SU-DHL-6 (cell line): ENCODE data around the gene LHPP.

Experiments
- CTCF ChIP-seq: fragments of 200-600 bp; sonication (generic); IDR thresholded peaks from one replicate; pipeline ENCODE4 v1.5.1; 2017; ENCODE audit warnings: antibody characterized with exemption, mild to moderate bottlenecking, low read length, moderate library complexity; ENCODE audit not compliant: insufficient read depth, poor library complexity, severe bottlenecking
- EZH2phosphoT487 ChIP-seq: fragments of 200-600 bp; sonication (generic), shearing (Covaris generic); conservative IDR thresholded peaks from 2 replicates; pipeline ENCODE4 v1.6.1; 2018; ENCODE audit warnings: mild to moderate bottlenecking, antibody characterized with exemption, low read length, moderate library complexity, mixed read lengths

GRCh38 chr10:124604214-124605000, 142.8 kb downstream of the LHPP start:
- TF ChIP-seq CTCF (no peak), EZH2phosphoT487 (no peak)
